A673 (cell line): ENCODE data around the gene ECD. TPM values are rescaled to one million over a fixed set of nuclear protein-coding genes. Genes with fewer than 3 reads are reported as not detected.

ENCODE experiments used
- BruUV-seq: library from RNA; stranded (reverse); fragments of 400-500 nt; replicated peaks from 2 replicates; lab custom pipeline; 2021; lab: Mats Ljungman, UMichigan
- CTCF ChIA-PET: fragments of 300-600 bp; sonication (Branson Sonifier 250); formaldehyde crosslinking; loops from one replicate; lab custom pipeline; 2022; ENCODE audit warnings: antibody characterized with exemption; lab: Charles Lee
- POLR2A ChIA-PET: fragments of 300-600 bp; sonication (Branson Sonifier 250); formaldehyde crosslinking; loops from one replicate; lab custom pipeline; 2022; ENCODE audit warnings: antibody characterized with exemption; ENCODE audit not compliant: low non-redundant PET; lab: Charles Lee
- DNase-seq: peaks from one replicate; pipeline ENCODE4 v3.0.0-alpha.2; 2015; ENCODE audit warnings: low spot score
- H3K27ac ChIP-seq: fragments of 200-600 bp; sonication (generic); 2 replicates; pipeline ENCODE4 v1.5.1; 2016; ENCODE audit warnings: mixed run types, low read depth, mild to moderate bottlenecking, mixed read lengths, antibody characterized with exemption, low read length; ENCODE audit not compliant: poor library complexity, severe bottlenecking
- H3K27me3 ChIP-seq: fragments of 200-600 bp; sonication (generic); replicated peaks from 2 replicates; pipeline ENCODE4 v1.6.1; 2017; ENCODE audit warnings: mixed run types, low read depth, mild to moderate bottlenecking, mixed read lengths, antibody characterized with exemption, low read length; ENCODE audit not compliant: insufficient read depth, poor library complexity
- H3K36me3 ChIP-seq: fragments of 200-600 bp; sonication (generic); 2 replicates; pipeline ENCODE4 v1.6.1; 2016; ENCODE audit warnings: mixed run types, mild to moderate bottlenecking, mixed read lengths, antibody characterized with exemption, low read length; ENCODE audit not compliant: insufficient read depth, poor library complexity, severe bottlenecking
- H3K4me1 ChIP-seq: fragments of 200-600 bp; sonication (generic); 2 replicates; pipeline ENCODE4 v1.6.1; 2017; ENCODE audit warnings: mixed run types, mild to moderate bottlenecking, mixed read lengths, antibody characterized with exemption, low read length; ENCODE audit not compliant: insufficient read depth, poor library complexity, severe bottlenecking
- H3K4me3 ChIP-seq: fragments of 200-600 bp; sonication (generic); 2 replicates; pipeline ENCODE4 v1.5.1; 2016; ENCODE audit warnings: low read depth, mixed run types, mild to moderate bottlenecking, mixed read lengths, low read length; ENCODE audit not compliant: poor library complexity, severe bottlenecking
- H3K9me3 ChIP-seq: fragments of 200-600 bp; sonication (generic); 2 replicates; pipeline ENCODE4 v1.6.1; 2016; ENCODE audit warnings: mixed run types, low read depth, mild to moderate bottlenecking, mixed read lengths, antibody characterized with exemption, low read length; ENCODE audit not compliant: poor library complexity, severe bottlenecking
- EZH2 ChIP-seq: fragments of 200-600 bp; sonication (generic); IDR thresholded peaks from 2 replicates; pipeline ENCODE4 v1.6.1; 2017; ENCODE audit warnings: borderline replicate concordance, low read depth, mild to moderate bottlenecking, mixed read lengths, antibody characterized with exemption, low read length; ENCODE audit not compliant: poor library complexity, severe bottlenecking
- intact Hi-C: fragments of 100-400 bp; cut with micrococcal nuclease; formaldehyde crosslinking; loops from one replicate; pipeline ENCODE4 v1.10.0; 2022; ENCODE audit not compliant: unreplicated experiment
- total RNA-seq: library from RNA; stranded (reverse); gene quantifications from 2 replicates; pipeline ENCODE4 v1.2.3, GENCODE V29; 2021
- TF ChIP-seq, protein P1 (sequence below): fragments of 300-800, 200-600 bp; sonication (generic); conservative IDR thresholded peaks from 2 replicates; pipeline ENCODE4 v1.5.1; 2017; ENCODE audit warnings: low read depth, mild to moderate bottlenecking, antibody characterized with exemption, low read length, moderate library complexity, mixed read lengths

The ECD gene
- total RNA-seq, 1 experiment from 2014 or later, result 37.4 TPM

DNA sequence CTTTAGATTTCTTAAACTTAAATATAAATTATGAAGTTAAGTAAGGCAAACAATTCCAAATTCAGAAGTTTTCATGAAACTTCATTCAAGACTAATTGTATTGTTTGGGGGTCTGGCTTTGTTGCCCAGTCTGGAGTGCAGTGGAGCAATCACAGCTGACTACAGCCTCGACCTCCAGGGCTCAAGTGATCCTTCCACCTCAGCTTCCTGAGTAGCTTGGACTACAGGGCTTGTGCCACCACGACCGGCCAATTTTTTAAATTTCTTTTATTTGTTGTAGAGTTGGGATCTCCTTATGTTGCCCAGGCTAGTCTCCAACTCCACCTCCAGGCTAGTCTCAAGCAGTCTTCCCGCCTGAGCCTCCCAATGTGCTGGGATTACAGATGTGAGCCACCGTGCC is 83.6 kb downstream of the ECD start:
- no peak for TF ChIP-seq EZH2
- TF ChIP-seq, protein P1, sequence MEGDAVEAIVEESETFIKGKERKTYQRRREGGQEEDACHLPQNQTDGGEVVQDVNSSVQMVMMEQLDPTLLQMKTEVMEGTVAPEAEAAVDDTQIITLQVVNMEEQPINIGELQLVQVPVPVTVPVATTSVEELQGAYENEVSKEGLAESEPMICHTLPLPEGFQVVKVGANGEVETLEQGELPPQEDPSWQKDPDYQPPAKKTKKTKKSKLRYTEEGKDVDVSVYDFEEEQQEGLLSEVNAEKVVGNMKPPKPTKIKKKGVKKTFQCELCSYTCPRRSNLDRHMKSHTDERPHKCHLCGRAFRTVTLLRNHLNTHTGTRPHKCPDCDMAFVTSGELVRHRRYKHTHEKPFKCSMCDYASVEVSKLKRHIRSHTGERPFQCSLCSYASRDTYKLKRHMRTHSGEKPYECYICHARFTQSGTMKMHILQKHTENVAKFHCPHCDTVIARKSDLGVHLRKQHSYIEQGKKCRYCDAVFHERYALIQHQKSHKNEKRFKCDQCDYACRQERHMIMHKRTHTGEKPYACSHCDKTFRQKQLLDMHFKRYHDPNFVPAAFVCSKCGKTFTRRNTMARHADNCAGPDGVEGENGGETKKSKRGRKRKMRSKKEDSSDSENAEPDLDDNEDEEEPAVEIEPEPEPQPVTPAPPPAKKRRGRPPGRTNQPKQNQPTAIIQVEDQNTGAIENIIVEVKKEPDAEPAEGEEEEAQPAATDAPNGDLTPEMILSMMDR, result no peak
- CTCF ChIA-PET, result no interaction called here
- intact Hi-C loops, result no loop called here
- BruUV-seq, result no TSS peak
- no peak for DNase-seq
- H3K27ac ChIP-seq, result no peak overlapping the region
- H3K4me3 ChIP-seq, result no peak overlapping the region
- POLR2A ChIA-PET, result no interaction called here
- H3K9me3 ChIP-seq, result no peaks in the 10 kb centered on the region
- H3K4me1 ChIP-seq, result peaks cover 10% of the 10 kb centered on the region
- H3K27me3 ChIP-seq, result no peaks in the 10 kb centered on the region
- no peaks in the 10 kb centered on the region for H3K36me3 ChIP-seq

Other genes starting within 250 kb of the ECD start
- gene PLA2G12B, start 213.2 kb downstream of the ECD start, total RNA-seq, result not detected in 2 replicates
- 31.6 and 36.5 TPM in 2 replicates for gene P4HA1, start 71.1 kb downstream of the ECD start, total RNA-seq
- gene NUDT13, start 57.6 kb downstream of the ECD start, total RNA-seq, result 2.0 and 2.1 TPM in 2 replicates
- 10.9 and 13.4 TPM in 2 replicates for gene FAM149B1, start 111 bp upstream of the ECD start, total RNA-seq
- gene DNAJC9, start 79.2 kb upstream of the ECD start, total RNA-seq, result 69.1 and 72.9 TPM in 2 replicates
- 150 and 164 TPM in 2 replicates for gene MRPS16, start 84.6 kb upstream of the ECD start, total RNA-seq
- 0.06 and 0.13 TPM in 2 replicates for gene CFAP70, start 190.9 kb upstream of the ECD start, total RNA-seq
- 151 and 156 TPM in 2 replicates for gene ANXA7, start 246.1 kb upstream of the ECD start, total RNA-seq